Measurements from ENCODE around the gene FNDC3A.

The FNDC3A gene

GRCh38 chr13:48938308-48938943 is 37.3 kb upstream of the FNDC3A start:
- Histone ChIP-seq H3K9ac (ENCODE audit: low read length) (no peak overlapping the region), H3K4me2 (ENCODE audit: low read depth, low read length) (no peak overlapping the region), H3K79me2 (ENCODE audit: low read length) (no peaks in the 10 kb centered on the region), H3K36me3 (replicated peaks; ENCODE audit: insufficient read depth, low read length) (no peaks in the 10 kb centered on the region), H3K9me3 (replicated peaks; ENCODE audit: insufficient read depth, low read length) (no peaks in the 10 kb centered on the region), H3K4me1 (ENCODE audit: low read length) (no peaks in the 10 kb centered on the region), H4K20me1 (ENCODE audit: insufficient read depth, low read length) (no peaks in the 10 kb centered on the region), H3F3A (ENCODE audit: insufficient read depth, low read length) (no peaks in the 10 kb centered on the region), H2AFZ (ENCODE audit: low read length) (no peak overlapping the region), H3K27ac (ENCODE audit: low read length) (no peak overlapping the region), H3K9me2 (replicated peaks; ENCODE audit: insufficient read depth, low read length) (no peaks in the 10 kb centered on the region), H3K27me3 (replicated peaks; ENCODE audit: insufficient read depth, low read length) (no peaks in the 10 kb centered on the region), H3K4me3 (ENCODE audit: low read length) (no peak overlapping the region)
- no peak for DNase-seq
- TF ChIP-seq CTCF (IDR thresholded peaks at IDR 0.05; ENCODE audit: low read length): no peak
- TF ChIP-seq EZH2phosphoT487 (IDR thresholded peaks at IDR 0.05; ENCODE audit: low read length): no peak
- TF ChIP-seq EZH2 (optimal IDR thresholded peaks at IDR 0.05; ENCODE audit: low read depth, low read length): no peak

- H2AFZ ChIP-seq (ENCODE audit: low read length): no peak overlapping the region
- H3K9ac ChIP-seq (ENCODE audit: low read length): no peak overlapping the region
- no peaks in the 10 kb centered on the region for H3K79me2 ChIP-seq (ENCODE audit: low read length)
- no peaks in the 10 kb centered on the region for H4K20me1 ChIP-seq (ENCODE audit: insufficient read depth, low read length)
- no peak overlapping the region for H3K4me2 ChIP-seq (ENCODE audit: low read depth, low read length)
- H3K9me3 ChIP-seq (replicated peaks; ENCODE audit: insufficient read depth, low read length): no peaks in the 10 kb centered on the region
- H3K27ac ChIP-seq (ENCODE audit: low read length): no peak overlapping the region
- no peaks in the 10 kb centered on the region for H3K9me2 ChIP-seq (replicated peaks; ENCODE audit: insufficient read depth, low read length)
- H3K27me3 ChIP-seq (replicated peaks; ENCODE audit: insufficient read depth, low read length): no peaks in the 10 kb centered on the region
- no peaks in the 10 kb centered on the region for H3F3A ChIP-seq (ENCODE audit: insufficient read depth, low read length)
- H3K36me3 ChIP-seq (replicated peaks; ENCODE audit: insufficient read depth, low read length): no peaks in the 10 kb centered on the region
- no peaks in the 10 kb centered on the region for H3K4me1 ChIP-seq (ENCODE audit: low read length)
- no peak overlapping the region for H3K4me3 ChIP-seq (ENCODE audit: low read length)
- TF ChIP-seq CTCF (IDR thresholded peaks at IDR 0.05; ENCODE audit: low read length): no peak
- TF ChIP-seq EZH2 (optimal IDR thresholded peaks at IDR 0.05; ENCODE audit: low read depth, low read length): no peak
- TF ChIP-seq EZH2phosphoT487 (IDR thresholded peaks at IDR 0.05; ENCODE audit: low read length): no peak
- no peak for DNase-seq
Observed at GRCh38 chr13:48939728-48940127, 36.0 kb upstream of the FNDC3A start.

- no peaks in the 10 kb centered on the region for H3K79me2 ChIP-seq (ENCODE audit: low read length)
- H3K4me3 ChIP-seq (ENCODE audit: low read length): no peak overlapping the region
- H3F3A ChIP-seq (ENCODE audit: insufficient read depth, low read length): no peaks in the 10 kb centered on the region
- H3K9me2 ChIP-seq (replicated peaks; ENCODE audit: insufficient read depth, low read length): no peaks in the 10 kb centered on the region
- H3K9ac ChIP-seq (ENCODE audit: low read length): no peak overlapping the region
- no peak for DNase-seq
- no peaks in the 10 kb centered on the region for H3K9me3 ChIP-seq (replicated peaks; ENCODE audit: insufficient read depth, low read length)
- no peaks in the 10 kb centered on the region for H3K4me1 ChIP-seq (ENCODE audit: low read length)
- no peaks in the 10 kb centered on the region for H3K36me3 ChIP-seq (replicated peaks; ENCODE audit: insufficient read depth, low read length)
- H2AFZ ChIP-seq (ENCODE audit: low read length): no peak overlapping the region
- H3K27ac ChIP-seq (ENCODE audit: low read length): no peak overlapping the region
- no peak overlapping the region for H3K4me2 ChIP-seq (ENCODE audit: low read depth, low read length)
- H4K20me1 ChIP-seq (ENCODE audit: insufficient read depth, low read length): no peaks in the 10 kb centered on the region
- TF ChIP-seq EZH2 (optimal IDR thresholded peaks at IDR 0.05; ENCODE audit: low read depth, low read length) (no peak), EZH2phosphoT487 (IDR thresholded peaks at IDR 0.05; ENCODE audit: low read length) (no peak), CTCF (IDR thresholded peaks at IDR 0.05; ENCODE audit: low read length) (no peak)
- H3K27me3 ChIP-seq (replicated peaks; ENCODE audit: insufficient read depth, low read length): no peaks in the 10 kb centered on the region
Observed at GRCh38 chr13:48942131-48942530, 33.6 kb upstream of the FNDC3A start.

All from MM.1S (cell line).